ENCODE results near the gene CDC42BPA.
"Not testable (repeated sequence)": the region's sequence is repeated elsewhere in the genome, so short reads cannot be mapped to it uniquely, and the experiment has no call there.

CDC42BPA gene

DNA sequence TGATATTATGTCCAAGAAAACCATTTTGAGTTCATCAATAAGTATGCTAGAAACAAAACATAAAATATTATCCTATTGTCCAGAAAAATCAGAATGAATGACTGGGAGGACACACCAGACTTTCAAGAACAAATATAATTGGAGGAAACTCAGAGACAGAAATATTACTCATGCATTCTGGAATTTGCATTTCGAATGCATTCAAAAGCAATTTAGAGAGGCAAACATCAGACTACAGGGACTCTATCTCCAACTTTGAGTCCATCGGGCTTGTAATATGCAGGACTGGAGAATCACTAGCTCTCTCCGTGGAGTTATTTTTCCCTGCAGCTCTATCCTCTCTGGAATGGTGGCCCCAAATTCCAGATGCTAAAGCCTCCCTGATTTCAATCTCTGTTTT, 161.8 kb downstream of the CDC42BPA start:
- no peak for DNase-seq (ENCODE audit: low read depth)
- no peak overlapping the region for H3K4me3 ChIP-seq (ENCODE audit: low read length)
- TF ChIP-seq, protein P1, sequence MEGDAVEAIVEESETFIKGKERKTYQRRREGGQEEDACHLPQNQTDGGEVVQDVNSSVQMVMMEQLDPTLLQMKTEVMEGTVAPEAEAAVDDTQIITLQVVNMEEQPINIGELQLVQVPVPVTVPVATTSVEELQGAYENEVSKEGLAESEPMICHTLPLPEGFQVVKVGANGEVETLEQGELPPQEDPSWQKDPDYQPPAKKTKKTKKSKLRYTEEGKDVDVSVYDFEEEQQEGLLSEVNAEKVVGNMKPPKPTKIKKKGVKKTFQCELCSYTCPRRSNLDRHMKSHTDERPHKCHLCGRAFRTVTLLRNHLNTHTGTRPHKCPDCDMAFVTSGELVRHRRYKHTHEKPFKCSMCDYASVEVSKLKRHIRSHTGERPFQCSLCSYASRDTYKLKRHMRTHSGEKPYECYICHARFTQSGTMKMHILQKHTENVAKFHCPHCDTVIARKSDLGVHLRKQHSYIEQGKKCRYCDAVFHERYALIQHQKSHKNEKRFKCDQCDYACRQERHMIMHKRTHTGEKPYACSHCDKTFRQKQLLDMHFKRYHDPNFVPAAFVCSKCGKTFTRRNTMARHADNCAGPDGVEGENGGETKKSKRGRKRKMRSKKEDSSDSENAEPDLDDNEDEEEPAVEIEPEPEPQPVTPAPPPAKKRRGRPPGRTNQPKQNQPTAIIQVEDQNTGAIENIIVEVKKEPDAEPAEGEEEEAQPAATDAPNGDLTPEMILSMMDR (conservative IDR thresholded peaks at IDR 0.05; ENCODE audit: low read length), result no peak

DNA sequence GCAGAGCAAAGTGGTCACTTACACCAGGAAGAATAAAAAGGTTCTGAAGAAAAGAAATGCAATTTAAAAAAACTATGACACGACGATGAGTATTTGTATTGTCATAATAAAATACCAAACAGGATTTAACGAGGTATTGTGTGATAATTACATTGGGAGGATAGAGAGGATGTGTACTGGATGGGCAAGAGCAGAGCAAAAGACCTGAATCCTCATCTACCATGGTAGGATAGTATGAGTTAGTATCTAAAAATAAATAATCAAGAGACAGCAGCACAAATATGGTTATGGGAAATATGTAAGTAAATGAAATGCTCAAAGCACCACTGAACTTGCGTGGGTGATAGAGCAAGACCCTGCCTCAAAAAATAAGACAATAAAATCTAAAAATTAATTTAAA, 162.6 kb downstream of the CDC42BPA start:
- H3K4me3 ChIP-seq (ENCODE audit: low read length), result no peak overlapping the region
- no peak for DNase-seq (ENCODE audit: low read depth)
- TF ChIP-seq, protein P1 (conservative IDR thresholded peaks at IDR 0.05; ENCODE audit: low read length), result no peak

DNA sequence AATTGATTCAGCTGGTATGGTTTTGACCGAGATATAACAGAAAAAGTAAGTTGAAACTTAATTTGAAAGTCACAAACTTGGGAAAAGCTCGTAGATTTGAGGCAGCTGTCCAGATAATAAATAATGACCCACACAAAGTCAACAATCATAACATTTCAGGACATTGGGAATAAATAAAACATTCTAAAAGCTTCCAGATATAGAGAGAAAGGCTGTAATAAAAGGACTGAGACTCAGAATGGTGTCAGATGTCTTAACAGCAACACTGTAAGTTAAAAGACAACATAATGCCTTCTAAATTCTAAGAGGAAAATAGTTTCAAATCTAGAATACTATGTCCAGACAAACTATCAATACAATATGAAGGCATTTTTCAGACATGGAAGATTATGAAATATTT, 163.3 kb downstream of the CDC42BPA start:
- TF ChIP-seq, protein P1 (conservative IDR thresholded peaks at IDR 0.05; ENCODE audit: low read length), result no peak
- no peak for DNase-seq (ENCODE audit: low read depth)
- H3K4me3 ChIP-seq (ENCODE audit: low read length), result no peak overlapping the region

DNA sequence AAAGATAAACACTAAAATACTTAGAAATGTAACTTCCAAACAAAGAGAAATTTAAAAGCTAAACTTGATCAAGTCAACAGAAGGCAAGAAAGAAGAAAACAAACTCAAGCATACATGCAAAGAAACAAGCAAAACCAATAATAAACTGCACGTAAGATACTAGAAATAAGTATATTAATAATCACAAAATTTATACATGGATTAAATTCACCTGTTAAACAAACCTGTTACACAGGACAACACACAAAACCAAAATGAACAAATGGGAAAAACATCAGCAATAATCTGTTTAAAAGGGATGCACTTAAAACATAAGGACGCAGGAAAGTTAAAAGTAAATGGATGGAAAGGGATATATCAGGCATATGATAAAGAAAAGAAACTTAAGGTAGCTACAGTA, 165.8 kb downstream of the CDC42BPA start:
- TF ChIP-seq, protein P1 (conservative IDR thresholded peaks at IDR 0.05; ENCODE audit: low read length), result no peak
- H3K4me3 ChIP-seq (ENCODE audit: low read length), result no peak overlapping the region
- no peak for DNase-seq (ENCODE audit: low read depth)

DNA sequence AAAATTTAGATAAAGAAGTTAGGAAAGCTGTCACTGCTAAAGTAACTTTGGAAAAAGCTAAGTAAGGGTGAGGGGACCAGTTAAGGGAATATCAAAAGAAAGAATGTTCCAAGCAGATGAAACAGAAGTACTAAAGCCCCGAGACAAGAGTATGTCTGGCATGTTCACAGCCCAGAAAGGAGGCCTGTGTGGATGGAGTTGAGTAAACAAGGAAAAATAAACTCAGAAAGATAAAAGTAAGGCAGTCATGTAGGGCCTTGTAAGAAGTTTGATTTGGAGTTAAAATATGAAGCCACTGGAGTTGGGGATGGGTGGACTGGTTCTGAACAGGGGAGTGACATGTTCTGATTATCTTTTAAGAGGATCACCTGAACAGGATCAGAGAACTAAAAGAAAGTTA, 177.9 kb downstream of the CDC42BPA start:
- no peak for DNase-seq (ENCODE audit: low read depth)
- H3K4me3 ChIP-seq (ENCODE audit: low read length), result no peak overlapping the region
- TF ChIP-seq, protein P1 (conservative IDR thresholded peaks at IDR 0.05; ENCODE audit: low read length), result no peak

DNA sequence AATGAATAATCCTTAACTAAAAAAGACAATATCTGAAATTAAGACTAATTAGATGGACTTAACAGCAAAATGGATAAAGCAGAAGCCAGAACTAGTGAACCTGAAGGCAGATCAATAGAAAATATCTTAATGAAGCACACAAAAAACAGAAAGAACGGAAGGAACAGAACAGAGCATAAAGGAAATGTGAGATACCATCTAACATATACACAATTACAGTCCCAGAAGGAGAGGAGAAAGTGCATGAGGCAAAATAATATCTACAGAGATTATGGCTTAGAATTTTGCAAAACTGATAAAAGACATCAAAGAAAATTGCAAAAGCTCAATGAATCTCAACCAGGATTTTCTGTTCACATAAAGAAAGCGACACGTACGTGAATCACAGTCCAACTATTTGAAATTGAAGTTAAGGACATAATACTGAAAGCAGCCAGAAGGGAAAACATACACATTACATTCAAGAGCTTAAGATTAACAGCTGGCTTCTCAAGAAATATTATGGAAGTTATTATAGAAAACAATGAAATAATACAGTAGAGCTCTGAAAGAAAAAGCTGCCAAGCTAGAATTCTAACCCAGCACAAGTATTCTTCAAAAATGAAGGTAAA, 182.0 kb downstream of the CDC42BPA start:
- DNase-seq (ENCODE audit: low read depth), result no peak
- TF ChIP-seq, protein P1 (conservative IDR thresholded peaks at IDR 0.05; ENCODE audit: low read length), result no peak
- no peak overlapping the region for H3K4me3 ChIP-seq (ENCODE audit: low read length)

DNA sequence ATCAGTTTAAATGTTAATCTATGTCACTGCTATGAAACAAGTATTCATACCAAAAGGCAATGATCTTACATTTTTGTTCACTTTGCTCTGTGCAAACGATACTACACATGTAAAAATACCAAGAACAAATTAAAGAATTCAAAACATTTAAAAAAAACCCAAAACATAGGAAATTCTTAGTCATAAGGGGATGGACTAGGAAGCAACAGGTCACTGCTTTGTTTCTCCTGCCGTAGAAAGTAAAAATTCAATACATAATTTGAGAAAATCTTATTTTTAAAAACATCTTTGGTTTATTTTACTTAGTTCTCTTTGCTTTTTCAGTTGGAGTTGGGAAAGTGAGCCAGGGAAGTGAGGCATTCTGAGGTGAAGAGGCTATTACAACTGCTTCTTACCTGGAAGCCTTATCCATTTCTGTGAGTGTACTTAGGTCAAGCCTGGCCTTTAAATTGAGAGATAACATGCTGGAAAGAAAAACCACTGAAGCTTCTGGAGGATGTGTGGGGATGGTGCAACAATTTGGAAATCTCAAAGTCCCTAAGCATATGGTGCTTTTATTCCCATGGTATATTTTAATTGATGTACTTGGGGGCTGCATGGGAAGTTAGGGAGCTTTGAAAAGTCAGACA, 183.5 kb downstream of the CDC42BPA start:
- H3K4me3 ChIP-seq (ENCODE audit: low read length), result no peak overlapping the region
- TF ChIP-seq, protein P1 (conservative IDR thresholded peaks at IDR 0.05; ENCODE audit: low read length), result no peak
- no peak for DNase-seq (ENCODE audit: low read depth)

DNA sequence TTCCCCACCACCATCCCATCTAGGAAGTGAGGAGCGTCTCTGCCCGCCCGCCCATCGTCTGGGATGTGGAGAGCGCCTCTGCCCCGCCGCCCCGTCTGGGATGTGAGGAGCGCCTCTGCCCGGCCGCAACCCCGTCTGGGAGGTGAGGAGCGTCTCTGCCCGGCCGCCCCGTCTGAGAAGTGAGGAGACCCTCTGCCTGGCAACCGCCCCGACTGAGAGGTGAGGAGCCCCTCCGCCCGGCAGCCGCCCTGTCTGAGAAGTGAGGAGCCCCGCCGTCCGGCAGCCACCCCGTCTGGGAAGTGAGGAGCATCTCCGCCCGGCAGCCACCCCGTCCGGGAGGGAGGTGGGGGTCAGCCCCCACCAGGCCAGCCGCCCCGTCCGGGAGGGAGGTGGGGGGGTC, 185.6 kb downstream of the CDC42BPA start:
- not testable (repeated sequence) for DNase-seq (ENCODE audit: low read depth); H3K4me3 ChIP-seq (ENCODE audit: low read length)

All from AG10803 (cell line).